DMS79 treated with DMSO at 0.1 percent for 48 hours (cell line): ENCODE results near the gene TMEM186.
"Not testable (repeated sequence)": the region's sequence is repeated elsewhere in the genome, so short reads cannot be mapped to it uniquely, and the experiment has no call there.

Experiments
- DNase-seq: peaks from one replicate; lab custom pipeline; 2025; lab: John Stamatoyannopoulos, UW

The TMEM186 gene, protein sequence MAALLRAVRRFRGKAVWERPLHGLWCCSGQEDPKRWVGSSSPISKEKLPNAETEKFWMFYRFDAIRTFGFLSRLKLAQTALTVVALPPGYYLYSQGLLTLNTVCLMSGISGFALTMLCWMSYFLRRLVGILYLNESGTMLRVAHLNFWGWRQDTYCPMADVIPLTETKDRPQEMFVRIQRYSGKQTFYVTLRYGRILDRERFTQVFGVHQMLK

DNA sequence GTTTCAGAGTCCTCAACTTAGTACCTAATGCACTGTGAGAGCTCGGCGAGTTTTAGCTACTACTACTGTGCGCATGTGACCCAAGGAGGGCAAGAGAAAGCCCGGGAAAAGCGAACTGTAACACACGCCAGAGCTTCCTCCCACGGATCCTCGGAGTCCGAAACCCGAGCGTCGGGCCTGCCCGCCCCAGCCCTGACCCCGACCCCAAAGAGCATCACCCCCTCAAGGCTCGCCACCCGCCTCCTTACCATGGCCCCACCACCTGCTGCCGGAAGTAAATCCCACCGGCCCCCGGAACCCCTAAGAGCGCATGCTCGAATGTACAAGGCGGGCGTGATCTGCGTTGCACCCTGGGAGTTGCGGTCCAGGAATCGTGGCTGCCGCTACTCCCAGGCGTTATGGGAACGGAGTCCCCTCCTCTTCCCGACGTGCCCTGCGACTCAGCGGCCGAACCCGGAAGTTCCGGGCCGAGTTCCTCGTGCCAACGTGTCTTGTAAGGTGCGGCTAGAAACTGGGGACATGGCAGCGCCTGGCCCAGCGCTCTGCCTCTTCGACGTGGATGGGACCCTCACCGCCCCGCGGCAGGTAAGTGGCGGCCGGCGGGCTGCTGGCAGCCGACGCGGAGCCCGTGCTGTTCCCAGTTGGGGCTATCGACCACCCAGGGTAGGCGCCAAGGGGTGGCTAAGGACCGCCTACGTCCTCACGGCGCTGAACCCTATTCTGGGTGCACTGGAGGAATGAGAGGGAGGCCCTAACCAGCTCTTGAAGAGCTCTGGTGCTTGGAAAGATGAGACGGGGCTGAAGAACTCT is at the start of gene TMEM186, which contains the start of gene PMM2:
TSS of gene TMEM186 (minus strand) at position 276 of the 810 bp plus-strand sequence. CDS start at position 251, 25 bp downstream.
TSS of gene PMM2 (plus strand) at position 476 of the 810 bp plus-strand sequence. CDS start at position 520, 44 bp downstream.
- peak; percentile 89 for DNase-seq

DNA sequence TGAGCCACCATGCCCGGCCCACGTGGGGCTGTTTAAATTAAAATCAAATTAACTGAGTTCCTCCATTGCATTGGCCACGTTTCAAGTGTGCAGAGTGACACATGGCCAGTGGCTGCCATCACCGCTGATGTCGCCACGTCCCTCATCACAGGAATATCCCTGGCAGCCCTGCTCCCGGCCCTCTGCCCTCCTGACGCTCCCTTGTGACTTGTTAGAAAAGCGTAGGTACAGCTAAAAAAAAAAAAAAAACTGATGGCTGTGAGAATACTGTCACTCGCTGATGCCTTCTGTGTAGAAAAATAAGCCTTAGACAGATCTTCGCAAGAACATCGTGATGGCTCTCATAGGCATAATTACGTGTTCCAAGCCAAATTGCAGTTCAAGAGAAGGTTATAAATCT is 49.7 kb upstream of the TMEM186 start:
- no peak for DNase-seq

GRCh38 chr16:8846401-8846932 is 49.0 kb upstream of the TMEM186 start:
- no peak for DNase-seq

- DNase-seq: no peak
Observed at GRCh38 chr16:8845699-8846298, 48.4 kb upstream of the TMEM186 start.

GRCh38 chr16:8843296-8843695 is 45.9 kb upstream of the TMEM186 start:
- not testable (repeated sequence) for DNase-seq

- not testable (repeated sequence) for DNase-seq
Observed at GRCh38 chr16:8842016-8842415, 44.6 kb upstream of the TMEM186 start.

DNA sequence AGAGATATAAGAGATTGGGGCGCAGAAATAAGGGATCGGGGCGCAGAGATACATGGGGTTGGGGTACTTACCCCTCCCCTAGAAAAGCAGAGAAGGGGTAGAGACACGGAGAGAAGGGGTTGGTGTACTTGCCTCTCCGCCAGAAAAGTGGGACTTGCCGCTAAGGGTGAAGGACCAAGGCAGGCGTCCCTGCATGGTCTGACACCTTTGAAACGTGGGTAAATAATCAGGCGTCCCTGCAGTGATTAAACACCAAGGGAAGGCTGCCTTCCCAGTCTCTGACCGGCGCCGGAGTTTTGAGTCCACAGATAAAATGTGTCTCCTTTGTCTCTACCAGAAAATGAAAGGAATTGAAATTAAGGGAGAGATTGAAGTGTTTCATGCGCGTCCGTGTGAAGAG is 40.2 kb upstream of the TMEM186 start:
- DNase-seq: not testable (repeated sequence)

- not testable (repeated sequence) for DNase-seq
Observed at GRCh38 chr16:8836797-8837196, 39.4 kb upstream of the TMEM186 start.

DNA sequence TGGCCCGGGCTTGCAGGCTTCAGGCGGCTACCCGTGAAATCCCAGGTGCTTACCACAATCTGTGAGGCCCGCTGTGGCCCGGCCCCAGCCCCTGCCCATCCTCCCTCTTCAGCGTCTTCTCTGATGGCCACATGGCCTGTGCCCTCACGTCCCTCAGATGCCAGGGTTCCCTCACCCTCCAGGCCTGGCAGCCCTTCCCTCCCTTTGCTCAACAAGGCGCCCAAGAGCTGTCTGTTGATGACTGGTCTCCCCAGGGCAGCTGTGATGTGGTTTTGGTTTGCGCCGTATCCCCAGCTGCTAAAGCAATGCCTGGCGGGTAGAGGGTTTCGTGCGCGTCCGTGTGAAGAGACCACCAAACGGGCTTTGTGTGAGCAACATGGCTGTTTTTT is 35.3 kb upstream of the TMEM186 start:
- DNase-seq: no peak

DNA sequence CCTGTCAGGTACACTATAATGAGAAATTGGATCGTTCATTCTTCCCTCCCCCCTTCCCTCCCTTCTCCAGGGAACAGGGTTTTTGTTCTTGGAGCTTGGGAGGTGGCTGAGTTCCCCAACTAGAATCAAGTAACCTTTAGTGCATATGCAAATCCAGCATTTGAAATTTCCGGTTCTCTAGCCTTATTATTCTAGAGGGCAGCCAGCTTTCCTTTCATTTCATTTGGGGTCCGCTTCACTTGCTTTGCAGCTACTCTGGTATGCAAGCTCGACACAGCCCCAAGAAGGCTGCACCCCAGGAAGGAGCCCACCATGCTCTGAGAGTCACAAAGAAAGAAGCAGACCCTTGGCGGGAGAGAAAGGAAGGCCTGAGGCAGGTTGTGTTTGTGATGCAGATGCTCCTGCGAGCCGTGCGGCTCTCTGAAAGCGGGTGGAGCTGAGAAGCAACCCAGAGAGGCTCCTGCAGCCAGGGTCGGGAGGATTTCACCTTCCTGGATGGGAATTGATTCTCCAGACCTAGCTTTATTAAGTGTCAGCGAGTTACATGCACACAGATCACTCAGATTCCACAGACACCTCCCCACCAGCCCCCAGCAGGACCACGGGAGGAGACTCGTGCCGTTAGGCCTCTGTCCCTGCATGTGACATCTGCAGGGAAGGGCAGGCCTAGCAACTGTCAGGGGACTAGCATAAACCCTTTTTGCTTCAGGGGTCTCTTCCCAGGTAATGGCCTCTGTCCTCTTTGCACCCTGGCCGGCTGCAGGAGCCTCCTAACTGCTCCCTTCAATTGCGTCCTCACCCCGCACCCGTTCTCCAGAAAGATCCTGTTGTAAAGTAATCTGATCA is 34.7 kb upstream of the TMEM186 start:
- DNase-seq: no peak

GRCh38 chr16:8831450-8831849 is 34.0 kb upstream of the TMEM186 start:
- DNase-seq: no peak

DNA sequence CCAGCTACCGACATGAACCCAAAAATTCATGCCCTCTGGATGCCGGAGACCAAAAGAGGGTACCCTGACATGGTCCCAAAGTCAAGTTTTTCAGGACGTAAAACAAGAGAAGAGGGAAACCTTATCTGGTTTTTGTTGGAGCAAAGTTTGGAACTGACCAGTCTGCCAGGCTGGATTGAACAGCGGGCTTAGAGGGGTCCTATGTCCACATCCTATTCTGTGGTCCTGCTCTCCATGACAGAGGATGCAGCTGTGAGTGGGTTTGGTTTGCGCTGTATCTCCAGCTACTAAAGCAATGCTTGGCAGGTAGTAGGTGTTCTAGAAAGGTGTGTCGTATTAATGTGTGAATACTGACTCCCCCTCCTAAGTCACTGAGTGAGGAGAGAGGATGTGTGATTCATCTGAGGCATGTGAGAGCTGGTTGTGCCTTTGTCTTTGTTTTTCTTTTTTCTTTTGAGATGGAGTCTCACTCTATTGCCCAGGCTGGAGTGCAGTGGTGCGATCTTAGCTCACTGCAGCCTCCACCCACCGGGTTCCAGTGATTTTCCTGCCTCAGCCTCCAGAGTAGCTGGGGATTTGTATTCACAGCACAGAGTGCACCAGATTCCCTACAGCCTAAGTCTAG is 31.2 kb upstream of the TMEM186 start:
- DNase-seq: no peak

GRCh38 chr16:8826278-8826879 is 28.9 kb upstream of the TMEM186 start:
- DNase-seq: no peak

GRCh38 chr16:8822403-8822802 is 25.0 kb upstream of the TMEM186 start:
- no peak for DNase-seq

- DNase-seq: no peak
Observed at GRCh38 chr16:8819411-8820034, 22.1 kb upstream of the TMEM186 start.

DNA sequence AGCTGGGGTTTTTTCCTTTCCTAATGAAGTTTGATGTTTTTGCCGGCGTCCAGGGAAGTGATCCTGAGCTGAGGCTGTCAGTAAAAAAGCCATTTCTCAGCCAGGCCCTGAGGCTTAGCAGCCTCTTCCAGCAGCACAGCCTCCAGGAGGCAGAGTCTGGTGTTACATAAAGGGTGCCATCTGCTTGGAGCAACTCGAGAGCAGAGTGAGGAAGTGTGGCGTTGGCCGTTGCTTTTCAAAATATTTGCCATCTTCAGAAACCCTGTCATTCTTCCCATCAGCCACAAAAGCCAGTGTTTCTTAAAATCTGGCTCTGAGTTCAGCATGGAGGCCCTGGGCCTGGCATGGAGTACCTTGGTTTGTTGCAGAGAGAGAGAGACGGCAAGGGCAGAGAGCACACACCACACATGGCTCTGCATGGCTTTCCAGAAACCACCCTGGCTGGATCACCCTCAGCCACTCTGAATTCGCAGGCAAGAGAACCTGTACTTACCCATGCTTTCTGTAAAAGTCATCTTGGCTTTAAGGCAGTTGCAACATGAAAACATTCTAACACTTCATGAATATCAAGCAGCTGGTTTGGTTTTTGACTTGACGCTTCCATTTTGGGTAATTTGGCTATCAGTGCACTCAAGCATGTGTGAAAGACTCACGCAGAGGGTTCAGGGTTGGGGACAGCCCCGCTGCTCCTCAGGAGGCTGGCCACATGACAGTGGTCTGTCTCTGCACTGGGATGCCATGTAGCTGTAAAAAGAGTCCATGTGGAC is 21.2 kb upstream of the TMEM186 start:
- no peak for DNase-seq

- no peak for DNase-seq
Observed at GRCh38 chr16:8816967-8817655, 19.7 kb upstream of the TMEM186 start.

DNA sequence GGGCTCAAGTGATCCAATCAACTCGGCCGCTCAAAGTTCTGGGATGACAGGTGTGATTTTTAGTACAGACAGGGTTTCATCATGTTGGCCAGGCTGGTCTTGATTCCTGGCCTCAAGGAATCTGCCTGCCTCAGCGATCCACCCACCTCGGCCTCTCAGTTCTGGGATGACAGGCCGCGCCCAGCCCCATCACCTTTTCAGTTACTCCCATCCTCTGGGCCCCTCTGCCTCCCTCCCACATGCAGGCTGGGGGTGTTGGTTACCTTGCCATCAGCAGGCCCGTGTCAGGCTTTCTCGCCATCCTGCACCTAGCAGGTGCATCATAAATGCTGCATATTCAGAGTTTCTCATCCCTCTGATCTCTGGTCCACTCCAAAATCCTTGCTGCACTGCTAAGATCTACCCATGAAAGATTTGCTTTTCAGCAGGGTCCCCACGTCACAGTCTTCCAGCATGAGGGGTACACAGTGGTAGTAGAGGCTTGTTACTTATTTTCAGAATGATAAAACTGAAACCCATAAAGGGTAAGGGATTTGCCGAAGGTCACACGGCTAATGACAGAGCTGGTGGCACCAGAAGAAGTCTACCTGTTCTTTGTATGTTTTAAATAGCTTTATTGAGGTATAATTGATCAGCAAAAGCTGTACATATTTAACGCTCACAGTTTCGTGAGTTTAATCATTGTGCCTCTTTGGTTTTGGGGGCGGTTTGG is 16.8 kb upstream of the TMEM186 start:
- DNase-seq: no peak
